Measurements from ENCODE around the gene B2M.

Gene B2M

DNA sequence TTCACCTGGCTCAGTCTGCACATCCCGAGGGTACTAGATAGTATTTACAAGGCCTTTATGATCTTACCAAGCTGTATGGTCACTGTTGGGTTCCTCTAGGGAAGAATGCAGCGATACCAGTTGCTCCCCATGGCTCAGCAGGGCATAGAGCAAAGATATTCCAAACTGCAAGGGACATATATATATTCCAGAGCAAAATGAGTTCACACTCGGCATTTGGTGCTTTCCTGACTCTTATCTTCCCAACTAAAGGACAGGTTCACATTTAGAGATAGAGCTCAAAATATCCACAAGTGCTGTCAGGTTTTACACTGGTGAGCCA is 44.3 kb upstream of the B2M start:
- DNase-seq (ENCODE audit: low read depth in 2 of 2), result no peak
- TF ChIP-seq, protein P1, sequence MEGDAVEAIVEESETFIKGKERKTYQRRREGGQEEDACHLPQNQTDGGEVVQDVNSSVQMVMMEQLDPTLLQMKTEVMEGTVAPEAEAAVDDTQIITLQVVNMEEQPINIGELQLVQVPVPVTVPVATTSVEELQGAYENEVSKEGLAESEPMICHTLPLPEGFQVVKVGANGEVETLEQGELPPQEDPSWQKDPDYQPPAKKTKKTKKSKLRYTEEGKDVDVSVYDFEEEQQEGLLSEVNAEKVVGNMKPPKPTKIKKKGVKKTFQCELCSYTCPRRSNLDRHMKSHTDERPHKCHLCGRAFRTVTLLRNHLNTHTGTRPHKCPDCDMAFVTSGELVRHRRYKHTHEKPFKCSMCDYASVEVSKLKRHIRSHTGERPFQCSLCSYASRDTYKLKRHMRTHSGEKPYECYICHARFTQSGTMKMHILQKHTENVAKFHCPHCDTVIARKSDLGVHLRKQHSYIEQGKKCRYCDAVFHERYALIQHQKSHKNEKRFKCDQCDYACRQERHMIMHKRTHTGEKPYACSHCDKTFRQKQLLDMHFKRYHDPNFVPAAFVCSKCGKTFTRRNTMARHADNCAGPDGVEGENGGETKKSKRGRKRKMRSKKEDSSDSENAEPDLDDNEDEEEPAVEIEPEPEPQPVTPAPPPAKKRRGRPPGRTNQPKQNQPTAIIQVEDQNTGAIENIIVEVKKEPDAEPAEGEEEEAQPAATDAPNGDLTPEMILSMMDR (IDR thresholded peaks at IDR 0.05; ENCODE audit: low read depth, low read length), result no peak
- no peak overlapping the region for H3K4me3 ChIP-seq (replicated peaks in 1 of 2; ENCODE audit: low read depth in 2 of 2, low read length in 2 of 2)

DNA sequence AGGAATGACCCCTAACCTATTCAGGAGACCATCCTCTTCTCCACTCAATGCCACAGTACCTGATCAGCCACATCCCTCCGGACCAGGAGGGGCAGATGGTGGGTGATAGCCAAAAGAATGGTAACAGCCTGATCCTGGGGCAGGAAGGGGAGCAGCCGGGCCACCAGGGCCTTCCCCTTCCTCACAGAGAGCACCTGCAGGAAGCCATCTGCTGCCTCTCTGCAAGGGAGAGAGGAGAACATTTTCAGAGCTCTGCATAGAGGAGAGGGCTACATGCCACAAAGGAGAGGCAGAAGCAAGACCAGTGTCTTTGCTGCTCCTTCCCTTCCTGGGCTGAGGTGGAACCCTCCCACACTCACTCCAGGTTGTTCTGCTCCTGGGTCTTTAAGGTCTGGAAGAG is 42.4 kb upstream of the B2M start:
- TF ChIP-seq, protein P1 (IDR thresholded peaks at IDR 0.05; ENCODE audit: low read depth, low read length), result no peak
- DNase-seq (ENCODE audit: low read depth in 2 of 2), result no peak
- no peak overlapping the region for H3K4me3 ChIP-seq (replicated peaks in 1 of 2; ENCODE audit: low read depth in 2 of 2, low read length in 2 of 2)

DNA sequence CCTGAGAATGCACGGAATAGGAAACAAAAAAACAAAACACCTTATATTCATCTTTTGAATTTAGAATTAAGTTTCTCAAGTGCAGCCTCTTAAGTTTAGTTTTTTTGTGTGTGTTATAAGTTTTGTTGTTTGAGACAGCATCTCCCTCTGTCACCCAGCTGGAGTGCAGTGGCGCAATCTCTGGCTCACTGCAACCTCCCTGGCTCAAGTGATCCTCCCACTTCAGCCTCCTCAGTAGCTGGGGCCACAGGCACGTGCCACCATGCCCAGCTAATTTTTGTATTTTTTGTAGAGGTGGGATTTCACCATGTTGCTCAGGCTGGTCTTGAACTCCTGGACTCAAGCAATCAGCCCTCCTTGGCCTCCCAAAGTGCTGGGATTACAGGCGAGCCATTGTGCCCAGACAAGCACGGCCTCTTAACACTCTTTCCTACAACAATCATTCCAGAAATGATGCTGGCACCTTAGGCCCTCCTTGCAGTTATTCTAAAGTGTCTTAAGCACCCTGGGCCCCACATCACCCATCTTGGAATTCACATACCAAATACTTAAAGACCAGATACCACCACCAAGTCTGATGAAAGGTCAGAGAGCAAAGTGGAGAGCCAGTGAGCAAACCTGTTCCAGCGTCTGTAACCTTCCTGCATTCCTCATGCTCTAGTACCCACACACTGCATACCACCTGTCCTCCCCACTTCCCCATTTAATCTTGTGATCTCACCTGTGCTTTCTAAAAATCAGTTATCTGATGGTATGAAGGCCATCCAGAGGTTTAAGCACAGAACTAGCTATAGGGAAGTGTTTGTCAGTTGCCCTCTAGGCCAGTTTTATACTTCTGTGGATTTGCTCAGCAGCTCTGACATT is 41.0 kb upstream of the B2M start:
- DNase-seq (ENCODE audit: low read depth in 2 of 2), result no peak
- TF ChIP-seq, protein P1 (IDR thresholded peaks at IDR 0.05; ENCODE audit: low read depth, low read length), result no peak

DNA sequence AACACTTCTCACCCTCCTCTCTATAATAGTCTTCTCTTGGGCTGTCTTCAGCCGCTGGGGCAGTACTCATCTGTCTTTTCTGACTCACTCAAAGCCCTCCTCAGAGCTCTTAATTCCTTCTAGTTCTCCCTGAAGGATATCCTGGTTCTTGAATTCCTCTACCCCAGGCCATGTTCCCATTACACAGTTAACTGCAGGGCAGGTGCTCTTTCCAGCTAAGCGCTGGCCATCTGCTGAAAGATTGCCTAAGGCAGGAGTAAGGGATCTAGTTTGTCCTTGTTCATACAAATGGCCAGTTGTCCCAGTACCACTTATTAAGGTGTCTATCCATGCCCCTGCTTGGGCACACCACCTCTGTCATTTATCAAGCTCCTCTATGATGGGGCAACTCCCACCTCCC is 37.7 kb upstream of the B2M start:
- TF ChIP-seq, protein P1 (IDR thresholded peaks at IDR 0.05; ENCODE audit: low read depth, low read length), result no peak
- DNase-seq (ENCODE audit: low read depth in 2 of 2), result no peak
- no peak overlapping the region for H3K4me3 ChIP-seq (replicated peaks in 1 of 2; ENCODE audit: low read depth in 2 of 2, low read length in 2 of 2)

More for the DNA sequence above, 41.0 kb upstream of the B2M start:
- H3K4me3 ChIP-seq (replicated peaks in 1 of 2; ENCODE audit: low read depth in 2 of 2, low read length in 2 of 2), result no peak overlapping the region

DNA sequence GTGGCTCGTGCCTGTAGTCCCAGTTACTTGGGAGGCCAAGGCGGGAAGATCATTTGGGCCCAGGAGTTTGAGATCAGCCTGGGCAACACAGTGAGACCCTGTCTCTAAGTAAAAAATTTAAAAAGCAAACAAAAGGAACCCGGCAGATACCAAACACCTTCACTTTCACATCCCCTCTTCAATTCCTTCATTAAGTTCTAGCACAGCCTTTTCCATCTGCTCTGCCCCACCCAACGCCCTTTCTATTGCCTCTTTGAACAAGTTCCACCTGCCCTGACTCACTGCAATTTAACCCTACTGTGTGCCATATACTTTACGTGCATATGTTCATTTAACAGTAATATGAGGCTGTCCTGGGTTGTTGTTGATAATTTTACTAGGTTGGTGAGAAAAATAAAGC is 35.4 kb upstream of the B2M start:
- no peak for DNase-seq (ENCODE audit: low read depth in 2 of 2)
- TF ChIP-seq, protein P1 (IDR thresholded peaks at IDR 0.05; ENCODE audit: low read depth, low read length), result no peak
- no peak overlapping the region for H3K4me3 ChIP-seq (replicated peaks in 1 of 2; ENCODE audit: low read depth in 2 of 2, low read length in 2 of 2)

DNA sequence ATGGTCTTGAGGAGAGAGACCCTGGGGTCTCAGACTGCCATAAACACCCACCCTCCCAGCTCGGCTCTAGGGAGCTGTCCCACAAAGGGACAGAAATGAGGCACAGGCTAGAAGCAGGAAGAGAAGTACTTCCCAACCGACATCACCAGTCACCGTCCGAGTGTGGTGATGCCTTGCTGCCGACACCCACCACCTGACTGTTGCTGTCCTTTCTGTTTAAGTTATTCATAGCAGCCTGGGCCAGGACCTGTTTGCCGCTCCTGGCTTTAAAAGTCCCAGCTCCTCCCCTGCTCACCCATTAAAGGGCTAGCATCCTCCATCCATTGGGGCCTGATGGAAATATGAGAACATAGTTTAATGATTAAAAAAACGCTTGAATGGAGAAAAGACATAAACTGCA is 34.6 kb upstream of the B2M start:
- DNase-seq (ENCODE audit: low read depth in 2 of 2), result no peak

More for the DNA sequence above, 34.6 kb upstream of the B2M start:
- no peak overlapping the region for H3K4me3 ChIP-seq (replicated peaks in 1 of 2; ENCODE audit: low read depth in 2 of 2, low read length in 2 of 2)
- TF ChIP-seq, protein P1 (IDR thresholded peaks at IDR 0.05; ENCODE audit: low read depth, low read length), result no peak

All from cardiac fibroblast (primary cell).